WTC11 (cell line): ENCODE measurements around the gene ADAT1. TPM values are rescaled to one million over a fixed set of nuclear protein-coding genes. Genes with fewer than 3 reads are reported as not detected.

Source experiments
- ATAC-seq: fragments of 200-7000 bp; cut with Tn5 transposase; 2 replicates; pipeline ENCODE4 v1.10.0; 2021; ENCODE audit warnings: mild to moderate bottlenecking, moderate library complexity
- CTCF ChIA-PET: fragments of 300-600 bp; sonication (Branson Sonifier 250); formaldehyde crosslinking; loops from one replicate; lab custom pipeline; 2021; ENCODE audit warnings: antibody characterized with exemption; lab: Charles Lee
- POLR2A ChIA-PET: fragments of 350-600 bp; sonication (Branson Sonifier 250); formaldehyde crosslinking; loops from one replicate; lab custom pipeline; 2021; ENCODE audit warnings: antibody characterized with exemption; lab: Charles Lee
- DNase-seq: peaks from one replicate; pipeline ENCODE4 v3.0.0; 2021; ENCODE audit warnings: low spot score
- H3K27ac Mint-ChIP-seq: 2 replicates; pipeline ENCODE4 v1.8.0; 2021; ENCODE audit warnings: mixed read lengths
- H3K27me3 Mint-ChIP-seq: 2 replicates; pipeline ENCODE4 v1.8.0; 2021; ENCODE audit warnings: low read depth, mild to moderate bottlenecking, moderate library complexity, mixed read lengths
- H3K36me3 Mint-ChIP-seq: 2 replicates; pipeline ENCODE4 v1.8.0; 2021; ENCODE audit warnings: mixed read lengths
- H3K4me1 Mint-ChIP-seq: 2 replicates; pipeline ENCODE4 v1.8.0; 2022; ENCODE audit warnings: mixed read lengths
- H3K4me3 Mint-ChIP-seq: 2 replicates; pipeline ENCODE4 v1.8.0; 2021; ENCODE audit warnings: mild to moderate bottlenecking, moderate library complexity, mixed read lengths
- H3K9me3 Mint-ChIP-seq: 2 replicates; pipeline ENCODE4 v1.8.0; 2021; ENCODE audit warnings: mixed read lengths
- CBFB ChIP-seq: sonication (generic); formaldehyde crosslinking; IDR thresholded peaks from 2 replicates; pipeline ENCODE4 v1.8.1; 2022; ENCODE audit warnings: mild to moderate bottlenecking, low read depth, missing genetic modification reagents
- GABPB1 ChIP-seq: sonication (generic); formaldehyde crosslinking; IDR thresholded peaks from 2 replicates; pipeline ENCODE4 v1.8.1; 2023; ENCODE audit warnings: mild to moderate bottlenecking, missing genetic modification reagents
- IRF2 ChIP-seq: sonication (generic); formaldehyde crosslinking; IDR thresholded peaks from 2 replicates; pipeline ENCODE4 v1.8.0; 2022; ENCODE audit warnings: low read depth, missing genetic modification reagents, borderline replicate concordance
- MXD4 ChIP-seq: fragments of 250-450 bp; sonication (Bioruptor Pico); IDR thresholded peaks from 2 replicates; pipeline ENCODE4 v1.8.0; 2021; ENCODE audit warnings: mild to moderate bottlenecking, moderate library complexity, borderline replicate concordance
- MYBL2 ChIP-seq: sonication (generic); formaldehyde crosslinking; IDR thresholded peaks from 2 replicates; pipeline ENCODE4 v1.8.1; 2023; ENCODE audit warnings: mild to moderate bottlenecking, moderate library complexity, missing genetic modification reagents
- NR3C1 ChIP-seq: sonication (generic); formaldehyde crosslinking; conservative IDR thresholded peaks from 2 replicates; pipeline ENCODE4 v1.8.1; 2023; ENCODE audit warnings: low read depth, mild to moderate bottlenecking, missing genetic modification reagents
- RELA ChIP-seq: sonication (generic); formaldehyde crosslinking; IDR thresholded peaks from 2 replicates; pipeline ENCODE4 v1.8.1; 2022; ENCODE audit warnings: missing genetic modification reagents, mild to moderate bottlenecking, borderline replicate concordance
- SMAD4 ChIP-seq: sonication (generic); formaldehyde crosslinking; IDR thresholded peaks from 2 replicates; pipeline ENCODE4 v1.8.0; 2022; ENCODE audit warnings: mild to moderate bottlenecking, missing genetic modification reagents
- TEAD4 ChIP-seq: sonication (generic); formaldehyde crosslinking; IDR thresholded peaks from 2 replicates; pipeline ENCODE4 v1.8.0; 2022; ENCODE audit warnings: mild to moderate bottlenecking, missing genetic modification reagents
- ZBTB21 ChIP-seq: sonication (generic); formaldehyde crosslinking; IDR thresholded peaks from 2 replicates; pipeline ENCODE4 v1.8.1; 2023; ENCODE audit warnings: mild to moderate bottlenecking, missing genetic modification reagents, borderline replicate concordance
- ZNF232 ChIP-seq: sonication (generic); formaldehyde crosslinking; IDR thresholded peaks from 2 replicates; pipeline ENCODE4 v1.8.0; 2022; ENCODE audit warnings: mild to moderate bottlenecking, missing genetic modification reagents
- ZNF416 ChIP-seq: fragments of 250-450 bp; sonication (Bioruptor Pico); IDR thresholded peaks from 2 replicates; pipeline ENCODE4 v1.9.0; 2021; ENCODE audit warnings: mild to moderate bottlenecking, inconsistent platforms
- total RNA-seq: library from RNA; stranded (reverse); gene quantifications from 3 replicates; pipeline ENCODE4 v1.2.3, GENCODE V29; 2021
- TF ChIP-seq, protein P1 (sequence below): fragments of 250-450 bp; sonication (Bioruptor Pico); IDR thresholded peaks from 2 replicates; pipeline ENCODE4 v1.9.0; 2021; ENCODE audit warnings: mild to moderate bottlenecking, borderline replicate concordance
- TF ChIP-seq, protein P2 (sequence below): sonication (generic); formaldehyde crosslinking; IDR thresholded peaks from 2 replicates; pipeline ENCODE4 v1.8.0; 2023; ENCODE audit warnings: mild to moderate bottlenecking, missing genetic modification reagents
- TF ChIP-seq, protein P3 (sequence below): sonication (generic); formaldehyde crosslinking; IDR thresholded peaks from 2 replicates; pipeline ENCODE4 v1.8.0; 2023; ENCODE audit warnings: missing genetic modification reagents, mild to moderate bottlenecking, borderline replicate concordance
- TF ChIP-seq, protein P4 (sequence below): sonication (generic); formaldehyde crosslinking; conservative IDR thresholded peaks from 2 replicates; pipeline ENCODE4 v1.8.1; 2022; ENCODE audit warnings: mild to moderate bottlenecking, missing genetic modification reagents
- TF ChIP-seq, protein P5 (sequence below): sonication (generic); formaldehyde crosslinking; IDR thresholded peaks from 2 replicates; pipeline ENCODE4 v1.8.0; 2022; ENCODE audit warnings: mild to moderate bottlenecking, missing genetic modification reagents

Gene ADAT1
- total RNA-seq, 1 experiment from 2014 or later: 46.0 TPM

DNA sequence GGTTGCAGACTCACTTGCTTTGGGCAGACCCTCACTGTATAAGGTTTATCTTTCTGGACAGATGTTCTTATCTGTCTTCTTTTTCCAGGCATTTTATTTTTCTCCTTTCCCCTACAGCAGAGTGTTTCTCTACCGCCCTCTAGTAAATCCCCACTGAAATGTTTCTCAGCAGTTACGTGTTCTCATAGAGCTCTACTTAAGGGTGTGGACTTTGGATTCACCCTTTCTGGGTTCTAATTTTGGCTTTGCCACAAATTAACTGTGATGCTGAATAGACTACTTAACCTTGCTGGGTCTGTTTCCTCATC is 2.0 kb downstream of the ADAT1 start:
- DNase-seq (no peak), ATAC-seq (no peak)
- ChIA-PET CTCF (interaction anchor here (0.6 to 1.7 kb wide), 17 partner anchors 8 to 188 kb away, joined by 3 to 10 read pairs (median 4); partner anchors contain the start of genes CFDP1, CHST6, GABARAPL2 and KARS1), POLR2A (no interaction called here)
- H3K27me3 Mint-ChIP-seq: no peaks in the 10 kb centered on the region
- peaks cover 15% of the 10 kb centered on the region for H3K4me1 Mint-ChIP-seq
- H3K36me3 Mint-ChIP-seq: peaks cover 40% of the 10 kb centered on the region
- H3K4me3 Mint-ChIP-seq: peak overlapping the region; percentile 94; the same call in 1 of the 2 replicates
- TF ChIP-seq, protein P1, sequence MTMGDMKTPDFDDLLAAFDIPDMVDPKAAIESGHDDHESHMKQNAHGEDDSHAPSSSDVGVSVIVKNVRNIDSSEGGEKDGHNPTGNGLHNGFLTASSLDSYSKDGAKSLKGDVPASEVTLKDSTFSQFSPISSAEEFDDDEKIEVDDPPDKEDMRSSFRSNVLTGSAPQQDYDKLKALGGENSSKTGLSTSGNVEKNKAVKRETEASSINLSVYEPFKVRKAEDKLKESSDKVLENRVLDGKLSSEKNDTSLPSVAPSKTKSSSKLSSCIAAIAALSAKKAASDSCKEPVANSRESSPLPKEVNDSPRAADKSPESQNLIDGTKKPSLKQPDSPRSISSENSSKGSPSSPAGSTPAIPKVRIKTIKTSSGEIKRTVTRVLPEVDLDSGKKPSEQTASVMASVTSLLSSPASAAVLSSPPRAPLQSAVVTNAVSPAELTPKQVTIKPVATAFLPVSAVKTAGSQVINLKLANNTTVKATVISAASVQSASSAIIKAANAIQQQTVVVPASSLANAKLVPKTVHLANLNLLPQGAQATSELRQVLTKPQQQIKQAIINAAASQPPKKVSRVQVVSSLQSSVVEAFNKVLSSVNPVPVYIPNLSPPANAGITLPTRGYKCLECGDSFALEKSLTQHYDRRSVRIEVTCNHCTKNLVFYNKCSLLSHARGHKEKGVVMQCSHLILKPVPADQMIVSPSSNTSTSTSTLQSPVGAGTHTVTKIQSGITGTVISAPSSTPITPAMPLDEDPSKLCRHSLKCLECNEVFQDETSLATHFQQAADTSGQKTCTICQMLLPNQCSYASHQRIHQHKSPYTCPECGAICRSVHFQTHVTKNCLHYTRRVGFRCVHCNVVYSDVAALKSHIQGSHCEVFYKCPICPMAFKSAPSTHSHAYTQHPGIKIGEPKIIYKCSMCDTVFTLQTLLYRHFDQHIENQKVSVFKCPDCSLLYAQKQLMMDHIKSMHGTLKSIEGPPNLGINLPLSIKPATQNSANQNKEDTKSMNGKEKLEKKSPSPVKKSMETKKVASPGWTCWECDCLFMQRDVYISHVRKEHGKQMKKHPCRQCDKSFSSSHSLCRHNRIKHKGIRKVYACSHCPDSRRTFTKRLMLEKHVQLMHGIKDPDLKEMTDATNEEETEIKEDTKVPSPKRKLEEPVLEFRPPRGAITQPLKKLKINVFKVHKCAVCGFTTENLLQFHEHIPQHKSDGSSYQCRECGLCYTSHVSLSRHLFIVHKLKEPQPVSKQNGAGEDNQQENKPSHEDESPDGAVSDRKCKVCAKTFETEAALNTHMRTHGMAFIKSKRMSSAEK (CRISPR knock-in tag): no peak
- TF ChIP-seq IRF2 (CRISPR knock-in tag) (no peak), GABPB1 (no peak), ZNF232 (CRISPR knock-in tag) (no peak), RELA (CRISPR knock-in tag) (no peak), CBFB (no peak), SMAD4 (CRISPR knock-in tag) (no peak), TEAD4 (CRISPR knock-in tag) (no peak), MXD4 (CRISPR knock-in tag) (no peak), ZNF416 (no peak), NR3C1 (no peak), MYBL2 (CRISPR knock-in tag) (no peak), ZBTB21 (no peak)
- TF ChIP-seq, protein P2, sequence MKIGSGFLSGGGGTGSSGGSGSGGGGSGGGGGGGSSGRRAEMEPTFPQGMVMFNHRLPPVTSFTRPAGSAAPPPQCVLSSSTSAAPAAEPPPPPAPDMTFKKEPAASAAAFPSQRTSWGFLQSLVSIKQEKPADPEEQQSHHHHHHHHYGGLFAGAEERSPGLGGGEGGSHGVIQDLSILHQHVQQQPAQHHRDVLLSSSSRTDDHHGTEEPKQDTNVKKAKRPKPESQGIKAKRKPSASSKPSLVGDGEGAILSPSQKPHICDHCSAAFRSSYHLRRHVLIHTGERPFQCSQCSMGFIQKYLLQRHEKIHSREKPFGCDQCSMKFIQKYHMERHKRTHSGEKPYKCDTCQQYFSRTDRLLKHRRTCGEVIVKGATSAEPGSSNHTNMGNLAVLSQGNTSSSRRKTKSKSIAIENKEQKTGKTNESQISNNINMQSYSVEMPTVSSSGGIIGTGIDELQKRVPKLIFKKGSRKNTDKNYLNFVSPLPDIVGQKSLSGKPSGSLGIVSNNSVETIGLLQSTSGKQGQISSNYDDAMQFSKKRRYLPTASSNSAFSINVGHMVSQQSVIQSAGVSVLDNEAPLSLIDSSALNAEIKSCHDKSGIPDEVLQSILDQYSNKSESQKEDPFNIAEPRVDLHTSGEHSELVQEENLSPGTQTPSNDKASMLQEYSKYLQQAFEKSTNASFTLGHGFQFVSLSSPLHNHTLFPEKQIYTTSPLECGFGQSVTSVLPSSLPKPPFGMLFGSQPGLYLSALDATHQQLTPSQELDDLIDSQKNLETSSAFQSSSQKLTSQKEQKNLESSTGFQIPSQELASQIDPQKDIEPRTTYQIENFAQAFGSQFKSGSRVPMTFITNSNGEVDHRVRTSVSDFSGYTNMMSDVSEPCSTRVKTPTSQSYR (CRISPR knock-in tag): no peak
- TF ChIP-seq, protein P3, sequence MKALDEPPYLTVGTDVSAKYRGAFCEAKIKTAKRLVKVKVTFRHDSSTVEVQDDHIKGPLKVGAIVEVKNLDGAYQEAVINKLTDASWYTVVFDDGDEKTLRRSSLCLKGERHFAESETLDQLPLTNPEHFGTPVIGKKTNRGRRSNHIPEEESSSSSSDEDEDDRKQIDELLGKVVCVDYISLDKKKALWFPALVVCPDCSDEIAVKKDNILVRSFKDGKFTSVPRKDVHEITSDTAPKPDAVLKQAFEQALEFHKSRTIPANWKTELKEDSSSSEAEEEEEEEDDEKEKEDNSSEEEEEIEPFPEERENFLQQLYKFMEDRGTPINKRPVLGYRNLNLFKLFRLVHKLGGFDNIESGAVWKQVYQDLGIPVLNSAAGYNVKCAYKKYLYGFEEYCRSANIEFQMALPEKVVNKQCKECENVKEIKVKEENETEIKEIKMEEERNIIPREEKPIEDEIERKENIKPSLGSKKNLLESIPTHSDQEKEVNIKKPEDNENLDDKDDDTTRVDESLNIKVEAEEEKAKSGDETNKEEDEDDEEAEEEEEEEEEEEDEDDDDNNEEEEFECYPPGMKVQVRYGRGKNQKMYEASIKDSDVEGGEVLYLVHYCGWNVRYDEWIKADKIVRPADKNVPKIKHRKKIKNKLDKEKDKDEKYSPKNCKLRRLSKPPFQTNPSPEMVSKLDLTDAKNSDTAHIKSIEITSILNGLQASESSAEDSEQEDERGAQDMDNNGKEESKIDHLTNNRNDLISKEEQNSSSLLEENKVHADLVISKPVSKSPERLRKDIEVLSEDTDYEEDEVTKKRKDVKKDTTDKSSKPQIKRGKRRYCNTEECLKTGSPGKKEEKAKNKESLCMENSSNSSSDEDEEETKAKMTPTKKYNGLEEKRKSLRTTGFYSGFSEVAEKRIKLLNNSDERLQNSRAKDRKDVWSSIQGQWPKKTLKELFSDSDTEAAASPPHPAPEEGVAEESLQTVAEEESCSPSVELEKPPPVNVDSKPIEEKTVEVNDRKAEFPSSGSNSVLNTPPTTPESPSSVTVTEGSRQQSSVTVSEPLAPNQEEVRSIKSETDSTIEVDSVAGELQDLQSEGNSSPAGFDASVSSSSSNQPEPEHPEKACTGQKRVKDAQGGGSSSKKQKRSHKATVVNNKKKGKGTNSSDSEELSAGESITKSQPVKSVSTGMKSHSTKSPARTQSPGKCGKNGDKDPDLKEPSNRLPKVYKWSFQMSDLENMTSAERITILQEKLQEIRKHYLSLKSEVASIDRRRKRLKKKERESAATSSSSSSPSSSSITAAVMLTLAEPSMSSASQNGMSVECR (CRISPR knock-in tag): no peak
- TF ChIP-seq, protein P4, sequence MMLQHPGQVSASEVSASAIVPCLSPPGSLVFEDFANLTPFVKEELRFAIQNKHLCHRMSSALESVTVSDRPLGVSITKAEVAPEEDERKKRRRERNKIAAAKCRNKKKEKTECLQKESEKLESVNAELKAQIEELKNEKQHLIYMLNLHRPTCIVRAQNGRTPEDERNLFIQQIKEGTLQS (CRISPR knock-in tag): no peak
- TF ChIP-seq, protein P5, sequence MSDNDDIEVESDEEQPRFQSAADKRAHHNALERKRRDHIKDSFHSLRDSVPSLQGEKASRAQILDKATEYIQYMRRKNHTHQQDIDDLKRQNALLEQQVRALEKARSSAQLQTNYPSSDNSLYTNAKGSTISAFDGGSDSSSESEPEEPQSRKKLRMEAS: no peak
- H3K27ac Mint-ChIP-seq: peak overlapping the region; percentile 14; the same call in 1 of the 2 replicates
- no peaks in the 10 kb centered on the region for H3K9me3 Mint-ChIP-seq
